Fibroblast of mammary gland (primary cell): Measurements from ENCODE around the gene ZNF799.
A peak's percentile ranks its signal among the peaks of the same experiment; 100 is the strongest.
"Not testable (repeated sequence)": the region's sequence is repeated elsewhere in the genome, so short reads cannot be mapped to it uniquely, and the experiment has no call there.

Source experiments
- DNase-seq: peaks from one replicate; pipeline ENCODE4 v3.0.0-alpha.2; 2010; ENCODE audit warnings: low read depth
- H3K4me3 ChIP-seq: 2 replicates; pipeline ENCODE4 v1.5.1; 2011; ENCODE audit warnings: low read depth, mild to moderate bottlenecking, low read length, moderate library complexity; ENCODE audit not compliant: control insufficient read depth
- TF ChIP-seq, protein P1 (sequence below): conservative IDR thresholded peaks from 2 replicates; pipeline ENCODE4 v1.5.1; 2011; ENCODE audit warnings: low read depth, low read length, inconsistent platforms; ENCODE audit not compliant: control insufficient read depth, insufficient read depth

The ZNF799 gene

GRCh38 chr19:12425236-12425887 lies 24.3 kb upstream of the ZNF799 start:
- H3K4me3 ChIP-seq, result no peak overlapping the region
- no peak for DNase-seq
- TF ChIP-seq, protein P1, sequence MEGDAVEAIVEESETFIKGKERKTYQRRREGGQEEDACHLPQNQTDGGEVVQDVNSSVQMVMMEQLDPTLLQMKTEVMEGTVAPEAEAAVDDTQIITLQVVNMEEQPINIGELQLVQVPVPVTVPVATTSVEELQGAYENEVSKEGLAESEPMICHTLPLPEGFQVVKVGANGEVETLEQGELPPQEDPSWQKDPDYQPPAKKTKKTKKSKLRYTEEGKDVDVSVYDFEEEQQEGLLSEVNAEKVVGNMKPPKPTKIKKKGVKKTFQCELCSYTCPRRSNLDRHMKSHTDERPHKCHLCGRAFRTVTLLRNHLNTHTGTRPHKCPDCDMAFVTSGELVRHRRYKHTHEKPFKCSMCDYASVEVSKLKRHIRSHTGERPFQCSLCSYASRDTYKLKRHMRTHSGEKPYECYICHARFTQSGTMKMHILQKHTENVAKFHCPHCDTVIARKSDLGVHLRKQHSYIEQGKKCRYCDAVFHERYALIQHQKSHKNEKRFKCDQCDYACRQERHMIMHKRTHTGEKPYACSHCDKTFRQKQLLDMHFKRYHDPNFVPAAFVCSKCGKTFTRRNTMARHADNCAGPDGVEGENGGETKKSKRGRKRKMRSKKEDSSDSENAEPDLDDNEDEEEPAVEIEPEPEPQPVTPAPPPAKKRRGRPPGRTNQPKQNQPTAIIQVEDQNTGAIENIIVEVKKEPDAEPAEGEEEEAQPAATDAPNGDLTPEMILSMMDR, result no peak

DNA sequence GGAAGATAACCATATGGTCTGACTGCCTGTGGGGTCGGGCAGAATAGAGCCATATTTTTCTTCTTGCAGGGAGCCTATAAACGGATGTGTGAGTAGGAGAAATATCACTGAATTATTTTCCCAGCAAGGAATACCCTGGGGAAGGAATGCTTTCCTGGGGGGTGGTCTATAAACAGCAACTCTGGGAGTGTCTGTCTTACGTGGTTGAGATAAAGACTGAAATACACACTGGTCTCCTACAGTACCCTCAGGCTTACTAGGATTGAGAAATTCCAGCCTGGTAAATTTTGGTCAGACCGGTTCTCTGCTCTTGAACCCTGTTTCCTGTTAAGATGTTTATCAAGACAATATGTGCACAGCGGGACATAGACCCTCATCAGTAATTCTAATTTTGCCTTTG lies 16.2 kb upstream of the ZNF799 start:
- H3K4me3 ChIP-seq, DNase-seq: not testable (repeated sequence)

- no peak overlapping the region for H3K4me3 ChIP-seq
- peak; percentile 2 for DNase-seq
- TF ChIP-seq, protein P1, result no peak
These were observed 10.8 kb upstream of the ZNF799 start for GRCh38 chr19:12411893-12412292.

DNA sequence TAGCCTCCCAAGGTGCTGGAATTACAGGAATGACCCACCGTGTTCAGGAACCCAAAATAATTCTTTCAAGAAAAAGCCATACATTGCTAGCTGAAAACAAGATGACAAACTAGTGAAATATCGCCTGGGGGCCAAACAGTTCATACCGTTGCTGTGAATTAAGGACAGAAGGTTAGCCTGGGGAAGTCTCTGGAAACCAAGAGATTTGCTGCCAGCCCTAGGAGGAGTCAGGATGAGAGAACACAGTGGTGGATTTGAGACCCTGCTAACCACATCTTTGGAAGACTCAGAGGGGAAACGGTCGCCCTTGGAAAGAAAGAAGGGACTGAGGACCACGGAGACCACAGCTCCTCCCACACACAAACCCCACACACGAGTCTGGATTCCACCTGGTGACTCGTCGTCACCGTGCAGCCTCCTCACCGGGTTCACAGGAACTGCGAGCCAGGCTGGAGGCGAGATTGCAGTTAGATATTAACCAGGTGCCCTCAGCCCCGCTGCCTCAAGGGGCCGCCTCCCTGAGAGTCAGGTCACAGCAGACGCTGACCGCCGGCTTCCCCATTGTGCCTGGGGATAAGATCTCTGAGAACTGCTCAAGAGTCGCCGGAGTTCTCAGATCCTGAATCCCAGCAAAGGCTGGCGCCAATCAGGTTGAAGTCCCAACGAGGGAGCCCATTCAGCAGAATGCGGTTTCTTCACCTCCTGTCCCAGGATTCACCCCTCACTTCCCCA lies 1.0 kb downstream of the ZNF799 start:
- H3K4me3 ChIP-seq, result peak overlapping the region; percentile 79
- DNase-seq, result peak; percentile 2

- H3K4me3 ChIP-seq, result not testable (repeated sequence)
These were observed 9.9 kb downstream of the ZNF799 start for GRCh38 chr19:12391148-12391547.

GRCh38 chr19:12386365-12386764 lies 14.7 kb downstream of the ZNF799 start:
- not testable (repeated sequence) for DNase-seq, H3K4me3 ChIP-seq

More at GRCh38 chr19:12391148-12391547, 9.9 kb downstream of the ZNF799 start:
- DNase-seq, result not testable (repeated sequence)

DNA sequence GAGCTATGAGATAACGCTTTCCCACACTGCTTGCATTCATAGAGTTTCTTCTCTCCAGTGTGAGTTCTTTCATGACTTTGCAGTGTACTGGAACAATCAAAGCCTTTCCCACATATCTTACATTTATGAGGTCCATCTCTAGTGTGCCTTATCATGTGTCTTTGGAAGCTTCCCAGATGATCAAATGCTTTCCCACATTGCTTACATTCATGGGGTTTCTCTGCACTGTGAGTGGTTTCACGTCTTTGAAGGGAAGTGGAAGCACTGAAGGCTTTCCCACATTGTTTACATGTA lies 20.7 kb downstream of the ZNF799 start:
- DNase-seq, result no peak
- TF ChIP-seq, protein P1, result no peak
- H3K4me3 ChIP-seq, result no peak overlapping the region

DNA sequence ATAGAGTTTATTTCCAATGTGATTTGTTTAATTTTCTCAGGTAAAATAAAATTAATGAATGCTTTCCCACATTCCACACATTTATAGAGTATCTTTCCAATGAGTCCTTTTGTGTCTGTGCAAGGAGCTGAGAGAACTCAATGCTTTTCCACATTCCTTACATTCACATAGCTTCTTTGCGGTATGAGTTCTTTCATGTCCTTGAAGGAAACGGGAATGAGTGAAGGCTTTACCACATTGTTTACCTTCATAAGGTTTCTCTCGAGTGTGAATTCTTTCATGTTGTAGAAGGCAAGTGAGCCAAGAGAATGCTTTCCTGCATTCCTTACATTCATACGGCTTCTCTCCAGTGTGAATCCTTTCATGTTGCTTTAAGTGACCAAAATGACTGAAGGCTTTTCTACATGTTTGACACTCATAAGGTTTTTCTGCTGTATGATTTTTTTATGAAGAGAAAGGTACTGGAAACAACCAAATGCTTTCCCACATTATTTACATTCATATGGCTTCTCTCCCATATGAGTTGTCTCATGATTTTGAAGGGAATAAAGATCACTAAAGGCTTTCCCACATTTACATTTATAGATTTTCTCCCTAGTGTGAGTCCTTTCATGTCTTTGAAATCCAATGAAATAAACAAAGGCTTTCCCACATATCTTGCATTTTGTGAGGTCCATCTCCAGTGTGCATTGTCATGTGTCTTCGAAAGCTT lies 21.2 kb downstream of the ZNF799 start:
- TF ChIP-seq, protein P1, result no peak
- DNase-seq, result no peak
- no peak overlapping the region for H3K4me3 ChIP-seq

GRCh38 chr19:12374026-12374425 lies 27.0 kb downstream of the ZNF799 start:
- TF ChIP-seq, protein P1, result no peak
- H3K4me3 ChIP-seq, result no peak overlapping the region
- no peak for DNase-seq
